GM18498 (cell line): ENCODE measurements around the gene SP6.

Experiments
- ATAC-seq: cut with Tn5 transposase; IDR thresholded peaks from one replicate; pipeline ENCODE4 v1.9.1; 2021; ENCODE audit warnings: mild to moderate bottlenecking, moderate library complexity; ENCODE audit not compliant: unreplicated experiment

The SP6 gene

GRCh38 chr17:47879776-47880454 lies 29.0 kb upstream of the SP6 start:
- no peak for ATAC-seq

- ATAC-seq = no peak
Measured at GRCh38 chr17:47879028-47879585, 28.1 kb upstream of the SP6 start.

- no peak for ATAC-seq
Measured at GRCh38 chr17:47878203-47879027, 27.5 kb upstream of the SP6 start.

- no peak for ATAC-seq
Measured at GRCh38 chr17:47877368-47878034, 26.5 kb upstream of the SP6 start.

GRCh38 chr17:47875011-47875985 lies 24.3 kb upstream of the SP6 start:
- ATAC-seq = no peak

GRCh38 chr17:47873200-47874090 lies 22.5 kb upstream of the SP6 start:
- ATAC-seq = no peak

GRCh38 chr17:47872651-47873161 lies 21.7 kb upstream of the SP6 start:
- ATAC-seq = no peak

GRCh38 chr17:47872019-47872650 lies 21.2 kb upstream of the SP6 start:
- ATAC-seq = no peak

GRCh38 chr17:47871048-47871447 lies 20.1 kb upstream of the SP6 start:
- ATAC-seq = no peak

GRCh38 chr17:47870056-47870455 lies 19.1 kb upstream of the SP6 start:
- no peak for ATAC-seq

- ATAC-seq = no peak
Measured at GRCh38 chr17:47869114-47869513, 18.2 kb upstream of the SP6 start.

GRCh38 chr17:47867813-47868533 lies 17.0 kb upstream of the SP6 start:
- ATAC-seq = no peak

GRCh38 chr17:47866941-47867340 lies 16.0 kb upstream of the SP6 start:
- ATAC-seq = no peak

- ATAC-seq = no peak
Measured at GRCh38 chr17:47864791-47865216, 13.8 kb upstream of the SP6 start.

GRCh38 chr17:47862621-47863440 lies 11.9 kb upstream of the SP6 start:
- no peak for ATAC-seq

- no peak for ATAC-seq
Measured at GRCh38 chr17:47860386-47860785, 9.4 kb upstream of the SP6 start.
